DOHH2 (cell line): ENCODE data around the gene GBF1.

ENCODE experiments used
- H3F3A ChIP-seq: fragments of 200-600 bp; sonication (generic), shearing (Covaris generic); 2 replicates; pipeline ENCODE4 v1.6.0; 2016; ENCODE audit warnings: antibody characterized with exemption, mild to moderate bottlenecking; ENCODE audit not compliant: control insufficient read depth, insufficient read depth
- H3K27ac ChIP-seq: fragments of 200-600 bp; sonication (generic); 2 replicates; pipeline ENCODE4 v1.5.1; 2014; ENCODE audit warnings: low read depth, mild to moderate bottlenecking, low read length, moderate library complexity
- H3K27me3 ChIP-seq: fragments of 200-600 bp; sonication (generic); 2 replicates; pipeline ENCODE4 v1.6.1; 2014; ENCODE audit warnings: mild to moderate bottlenecking, low read length, mixed read lengths; ENCODE audit not compliant: control insufficient read depth
- H3K36me3 ChIP-seq: fragments of 200-600 bp; sonication (generic); 2 replicates; pipeline ENCODE4 v1.6.1; 2014; ENCODE audit warnings: mild to moderate bottlenecking, low read length, moderate library complexity, mixed read lengths; ENCODE audit not compliant: control insufficient read depth
- H3K4me1 ChIP-seq: fragments of 200-600 bp; sonication (generic); 2 replicates; pipeline ENCODE4 v1.6.1; 2014; ENCODE audit warnings: mild to moderate bottlenecking, low read length, mixed read lengths; ENCODE audit not compliant: control insufficient read depth
- H3K4me2 ChIP-seq: fragments of 200-600 bp; sonication (generic); 2 replicates; pipeline ENCODE4 v1.6.0; 2014; ENCODE audit warnings: mild to moderate bottlenecking, low read length, moderate library complexity
- H3K4me3 ChIP-seq: fragments of 200-600 bp; sonication (generic); 2 replicates; pipeline ENCODE4 v1.5.1; 2014; ENCODE audit warnings: mild to moderate bottlenecking, low read length, mixed read lengths
- H3K79me2 ChIP-seq: fragments of 200-600 bp; sonication (generic); 2 replicates; pipeline ENCODE4 v1.6.1; 2014; ENCODE audit warnings: mild to moderate bottlenecking, low read length, mixed read lengths; ENCODE audit not compliant: control insufficient read depth
- H3K9me2 ChIP-seq: fragments of 200-600 bp; sonication (generic); replicated peaks from 2 replicates; pipeline ENCODE4 v1.6.1; 2014; ENCODE audit warnings: mild to moderate bottlenecking, low read length, mixed read lengths; ENCODE audit not compliant: control insufficient read depth
- H3K9me3 ChIP-seq: fragments of 200-600 bp; sonication (generic); 2 replicates; pipeline ENCODE4 v1.6.1; 2014; ENCODE audit warnings: antibody characterized with exemption, low read length, mixed read lengths; ENCODE audit not compliant: control insufficient read depth, insufficient read depth
- H4K20me1 ChIP-seq: fragments of 200-600 bp; sonication (generic); 2 replicates; pipeline ENCODE4 v1.6.0; 2014; ENCODE audit warnings: low read depth, mild to moderate bottlenecking, antibody characterized with exemption, low read length, moderate library complexity; ENCODE audit not compliant: control insufficient read depth, insufficient read depth
- CTCF ChIP-seq: fragments of 200-600 bp; sonication (generic); IDR thresholded peaks from one replicate; pipeline ENCODE4 v1.5.1; 2014; ENCODE audit warnings: antibody characterized with exemption, mild to moderate bottlenecking, low read depth, low read length; ENCODE audit not compliant: poor library complexity, severe bottlenecking
- EZH2phosphoT487 ChIP-seq: fragments of 200-600 bp; sonication (generic); IDR thresholded peaks from 2 replicates; pipeline ENCODE4 v1.6.1; 2017; ENCODE audit warnings: borderline replicate concordance, mild to moderate bottlenecking, antibody characterized with exemption, low read length, moderate library complexity, mixed read lengths

GBF1 gene

GRCh38 chr10:102354451-102354850 is 109.1 kb downstream of the GBF1 start:
- H3K9me2 ChIP-seq: no peaks in the 10 kb centered on the region
- H3K4me3 ChIP-seq: no peak overlapping the region
- no peaks in the 10 kb centered on the region for H3K79me2 ChIP-seq
- no peaks in the 10 kb centered on the region for H3K27me3 ChIP-seq
- no peak overlapping the region for H3K27ac ChIP-seq
- no peak for TF ChIP-seq EZH2phosphoT487
- no peak for TF ChIP-seq CTCF
- no peak overlapping the region for H3K4me2 ChIP-seq
- H4K20me1 ChIP-seq: no peaks in the 10 kb centered on the region; the same call in 1 of the 2 replicates
- H3K4me1 ChIP-seq: no peaks in the 10 kb centered on the region
- H3F3A ChIP-seq: no peaks in the 10 kb centered on the region
- H3K36me3 ChIP-seq: peaks cover 55% of the 10 kb centered on the region
- no peaks in the 10 kb centered on the region for H3K9me3 ChIP-seq

GRCh38 chr10:102358712-102359382 is 113.5 kb downstream of the GBF1 start:
- H3K36me3 ChIP-seq: peaks cover 62% of the 10 kb centered on the region

GRCh38 chr10:102367441-102367840 is 122.1 kb downstream of the GBF1 start:
- no peak overlapping the region for H3K4me2 ChIP-seq
- H3K4me1 ChIP-seq: no peaks in the 10 kb centered on the region
- H3K36me3 ChIP-seq: peaks cover 76% of the 10 kb centered on the region

More at GRCh38 chr10:102358712-102359382, 113.5 kb downstream of the GBF1 start:
- Histone ChIP-seq H3K4me1 (no peaks in the 10 kb centered on the region), H3K79me2 (no peaks in the 10 kb centered on the region), H4K20me1 (0 out of 2 replicates have a peak, but pooled peaks cover 2% of the 10 kb centered on the region), H3F3A (no peaks in the 10 kb centered on the region), H3K9me2 (no peaks in the 10 kb centered on the region), H3K27me3 (no peaks in the 10 kb centered on the region), H3K4me3 (no peak overlapping the region), H3K9me3 (no peaks in the 10 kb centered on the region), H3K27ac (no peak overlapping the region), H3K4me2 (no peak overlapping the region)
- TF ChIP-seq EZH2phosphoT487 (no peak), CTCF (no peak)

More at GRCh38 chr10:102367441-102367840, 122.1 kb downstream of the GBF1 start:
- Histone ChIP-seq H3K9me2 (no peaks in the 10 kb centered on the region), H3K4me3 (no peak overlapping the region), H3K9me3 (no peaks in the 10 kb centered on the region), H3F3A (no peaks in the 10 kb centered on the region), H3K27me3 (no peaks in the 10 kb centered on the region), H3K79me2 (no peaks in the 10 kb centered on the region), H3K27ac (no peak overlapping the region), H4K20me1 (0 out of 2 replicates have a peak, but pooled peaks cover under 1% of the 10 kb centered on the region)
- TF ChIP-seq CTCF (no peak), EZH2phosphoT487 (no peak)
